ENCODE data around the gene MCC.

MCC gene

DNA sequence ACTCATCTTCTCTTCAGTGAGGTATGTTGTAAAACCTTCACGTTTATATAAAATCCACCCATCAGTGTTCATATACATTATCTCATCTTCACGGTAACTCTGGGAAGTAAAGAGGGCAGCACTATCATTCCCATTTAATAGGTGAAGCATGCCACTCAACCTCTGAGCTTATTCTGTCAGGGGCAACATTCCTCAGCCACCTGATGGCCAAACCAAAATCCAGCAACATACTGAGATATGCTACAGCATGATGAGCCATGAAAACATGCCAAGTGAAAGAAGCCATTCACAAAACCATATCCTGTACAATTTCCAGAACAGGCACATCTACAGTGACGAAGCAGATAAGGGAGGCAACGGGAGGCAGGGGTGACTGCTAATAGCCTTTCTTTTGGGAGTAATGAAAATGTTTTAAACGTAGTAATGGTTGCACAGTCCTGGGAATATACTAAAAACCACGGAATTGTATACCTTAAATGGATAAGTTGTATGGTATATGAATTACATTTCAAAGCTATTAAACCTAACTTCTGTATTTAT, 220.8 kb downstream of the MCC start:
- DNase-seq: no peak

GRCh38 chr5:113266913-113267227, 221.4 kb downstream of the MCC start:
- DNase-seq: no peak

DNA sequence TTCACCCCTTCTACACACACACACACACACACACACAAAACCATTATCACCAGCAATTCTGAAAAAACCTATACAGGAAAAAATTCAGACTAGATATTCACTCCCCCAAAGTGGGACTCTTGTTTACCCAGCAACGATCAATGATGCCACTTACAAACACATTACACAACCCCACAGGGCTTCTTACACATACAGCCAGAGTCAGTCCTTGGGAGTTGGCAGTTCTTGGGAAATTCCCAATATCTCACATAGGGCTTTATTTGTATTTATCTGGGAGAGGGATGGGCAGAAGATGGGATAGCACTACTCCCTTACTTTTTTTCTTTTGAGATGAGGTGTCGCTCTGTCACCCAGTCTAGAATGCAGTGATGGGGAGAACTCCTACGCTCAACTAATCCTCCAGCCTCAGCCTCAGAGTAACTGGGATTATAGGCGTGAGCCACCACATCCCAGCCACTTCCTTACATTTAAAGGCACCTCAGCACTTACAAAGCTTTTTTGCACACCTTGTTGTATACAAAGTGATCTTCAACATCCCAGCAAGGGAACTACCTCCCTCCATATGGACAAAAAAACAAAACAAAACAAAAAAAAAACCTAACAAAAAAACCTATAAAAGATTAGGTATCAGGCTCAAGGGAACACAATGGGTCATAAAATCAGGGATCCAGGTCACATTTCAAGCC, 221.9 kb downstream of the MCC start:
- no peak for DNase-seq

GRCh38 chr5:113265190-113265589, 223.1 kb downstream of the MCC start:
- no peak for DNase-seq

GRCh38 chr5:113264046-113264445, 224.2 kb downstream of the MCC start:
- DNase-seq: no peak

GRCh38 chr5:113263545-113263944, 224.7 kb downstream of the MCC start:
- DNase-seq: no peak

- no peak for DNase-seq
Observed at GRCh38 chr5:113262674-113263073, 225.6 kb downstream of the MCC start.

GRCh38 chr5:113259034-113259433, 229.2 kb downstream of the MCC start:
- no peak for DNase-seq

GRCh38 chr5:113257545-113257944, 230.7 kb downstream of the MCC start:
- DNase-seq: no peak

GRCh38 chr5:113256671-113257452, 231.4 kb downstream of the MCC start:
- DNase-seq: no peak

DNA sequence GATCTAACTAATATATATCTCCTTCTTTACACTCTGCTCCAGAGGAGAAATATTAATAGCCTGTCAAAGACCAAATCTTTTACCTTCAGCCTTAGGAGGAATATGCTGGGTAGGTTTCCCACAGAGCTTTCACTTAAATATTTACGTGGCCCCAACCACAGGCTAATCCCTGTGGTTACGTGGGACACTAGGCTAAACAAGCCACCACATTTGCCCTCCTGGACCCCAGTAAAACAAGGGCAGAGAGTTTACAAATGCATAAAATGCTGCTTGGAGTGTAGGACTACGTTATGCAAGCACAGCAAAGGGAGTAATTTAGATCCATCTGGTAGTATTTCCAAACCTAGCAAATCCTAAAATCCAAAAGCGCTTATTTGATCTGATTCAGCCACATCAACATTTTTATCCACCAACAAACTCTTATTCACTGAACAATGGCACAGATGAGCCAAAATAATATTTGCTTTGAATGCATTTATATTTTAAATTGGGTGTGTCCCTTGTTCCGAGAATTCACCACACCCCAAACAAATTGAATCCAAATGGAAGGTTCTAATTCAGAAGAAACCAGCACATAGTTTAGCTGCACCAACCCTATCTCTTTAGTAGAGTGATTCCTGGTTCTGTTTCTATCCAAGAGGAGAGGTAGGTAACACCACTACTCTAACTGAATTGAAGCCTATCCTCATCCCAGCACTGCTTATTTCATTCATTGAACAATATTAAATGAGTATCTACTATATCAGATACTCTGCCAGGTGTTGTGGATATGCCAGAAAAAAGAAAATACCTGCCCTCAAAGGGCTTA, 232.5 kb downstream of the MCC start:
- DNase-seq: no peak

DNA sequence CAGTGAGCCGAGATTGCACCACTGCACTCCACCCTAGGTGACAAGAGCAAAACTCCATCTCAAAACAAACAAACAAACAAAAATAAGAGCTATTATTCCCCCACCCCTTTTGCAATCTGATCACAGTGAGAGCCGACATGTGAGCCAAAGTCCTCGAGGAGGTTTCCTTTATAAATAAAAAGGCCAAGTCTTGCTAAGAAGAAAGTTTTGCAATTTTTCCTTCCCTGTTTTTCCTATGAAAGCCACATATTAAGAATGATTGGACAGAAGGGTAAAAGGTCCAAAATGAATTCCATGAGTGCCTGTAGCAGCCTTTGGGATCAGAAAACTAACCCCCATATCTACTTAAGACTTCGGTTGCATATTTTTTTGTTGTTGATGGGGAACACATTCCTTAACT, 233.1 kb downstream of the MCC start:
- no peak for DNase-seq

DNA sequence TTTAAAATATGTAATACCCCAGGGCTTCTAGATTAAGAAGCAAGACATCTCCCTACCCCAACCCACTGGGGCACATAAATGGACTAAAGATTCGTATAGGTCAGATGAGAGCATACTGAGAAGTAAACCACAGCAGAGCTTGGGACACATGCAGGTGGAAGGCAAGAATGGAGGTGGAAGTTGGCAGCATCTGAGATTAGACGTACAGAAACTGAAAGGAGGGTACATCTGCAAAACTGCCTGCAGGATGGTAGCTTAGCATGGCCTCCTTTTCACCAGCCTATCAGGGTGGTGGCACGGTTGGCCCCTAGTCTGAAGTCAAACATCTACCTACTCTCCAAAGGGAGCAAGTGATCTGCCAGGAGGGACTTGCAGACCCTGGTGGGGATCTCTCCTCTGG, 235.2 kb downstream of the MCC start:
- no peak for DNase-seq

DNA sequence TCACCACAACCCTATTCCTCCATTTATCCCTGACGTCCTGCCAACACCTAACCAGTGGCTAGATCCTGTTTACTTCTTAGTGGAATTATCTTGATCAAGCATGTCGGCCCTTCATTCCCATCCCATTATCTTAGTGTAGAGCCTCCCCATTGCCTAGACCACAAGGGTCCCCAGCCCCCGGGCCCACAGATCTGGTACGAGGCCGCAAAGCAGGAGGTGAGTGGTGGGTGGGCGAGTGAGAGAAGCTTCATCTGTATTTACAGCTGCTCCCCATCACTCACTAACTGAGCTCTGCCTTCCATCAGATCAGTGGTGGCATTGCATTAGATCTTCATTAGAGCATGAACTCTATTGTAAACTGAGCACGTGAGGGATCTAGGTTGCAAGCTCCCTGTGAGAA, 236.2 kb downstream of the MCC start:
- DNase-seq: no peak

GRCh38 chr5:113250341-113250953, 237.8 kb downstream of the MCC start:
- no peak for DNase-seq

- DNase-seq: no peak
Observed at GRCh38 chr5:113249206-113249605, 239.0 kb downstream of the MCC start.

- DNase-seq: no peak
Observed at GRCh38 chr5:113246361-113246870, 241.8 kb downstream of the MCC start.

- no peak for DNase-seq
Observed at GRCh38 chr5:113245427-113246225, 242.6 kb downstream of the MCC start.

GRCh38 chr5:113244966-113245365, 243.3 kb downstream of the MCC start:
- DNase-seq: no peak

- DNase-seq: no peak
Observed at GRCh38 chr5:113243349-113243664, 244.9 kb downstream of the MCC start.

GRCh38 chr5:113242481-113243348, 245.5 kb downstream of the MCC start:
- no peak for DNase-seq

All from activated CD8-positive, alpha-beta memory T cell treated with anti-CD3 and anti-CD28 coated beads, Interleukin-2, amount 50 U/mL, for 48 hours (primary cell).